HG03571 (cell line): ENCODE measurements around the gene VIPR2.
"Not testable (repeated sequence)": the region's sequence is repeated elsewhere in the genome, so short reads cannot be mapped to it uniquely, and the experiment has no call there.

Experiments
- ATAC-seq: cut with Tn5 transposase; IDR thresholded peaks from one replicate; pipeline ENCODE4 v1.9.1; 2021; ENCODE audit not compliant: unreplicated experiment

The VIPR2 gene

GRCh38 chr7:158996214-158997109 is 148.2 kb downstream of the VIPR2 start:
- ATAC-seq = no peak

GRCh38 chr7:158995514-158995913 is 149.2 kb downstream of the VIPR2 start:
- no peak for ATAC-seq

- ATAC-seq = no peak
Observed at GRCh38 chr7:158994687-158995086, 150.0 kb downstream of the VIPR2 start.

GRCh38 chr7:158993591-158993990 is 151.1 kb downstream of the VIPR2 start:
- no peak for ATAC-seq

GRCh38 chr7:158992759-158993158 is 151.9 kb downstream of the VIPR2 start:
- ATAC-seq = no peak

- no peak for ATAC-seq
Observed at GRCh38 chr7:158991824-158992621, 152.6 kb downstream of the VIPR2 start.

- ATAC-seq = no peak
Observed at GRCh38 chr7:158988996-158989395, 155.7 kb downstream of the VIPR2 start.

GRCh38 chr7:158988302-158988862 is 156.3 kb downstream of the VIPR2 start:
- no peak for ATAC-seq

GRCh38 chr7:158987691-158988090 is 157.0 kb downstream of the VIPR2 start:
- no peak for ATAC-seq

GRCh38 chr7:158985583-158985982 is 159.1 kb downstream of the VIPR2 start:
- ATAC-seq = no peak

- not testable (repeated sequence) for ATAC-seq
Observed at GRCh38 chr7:158984007-158984406, 160.7 kb downstream of the VIPR2 start.

- ATAC-seq = not testable (repeated sequence)
Observed at GRCh38 chr7:158982080-158982479, 162.6 kb downstream of the VIPR2 start.

GRCh38 chr7:158979635-158980351 is 164.9 kb downstream of the VIPR2 start:
- no peak for ATAC-seq

- no peak for ATAC-seq
Observed at GRCh38 chr7:158979023-158979529, 165.6 kb downstream of the VIPR2 start.
